Germinal center (tissue), 1 donor: ENCODE measurements around the gene ISL2.
"Not testable (repeated sequence)": the region's sequence is repeated elsewhere in the genome, so short reads cannot be mapped to it uniquely, and the experiment has no call there.

ENCODE experiments used
- DNase-seq: peaks from one replicate; pipeline ENCODE4 v3.0.0; 2012; ENCODE audit warnings: mixed read lengths, low spot score

ISL2 gene

DNA sequence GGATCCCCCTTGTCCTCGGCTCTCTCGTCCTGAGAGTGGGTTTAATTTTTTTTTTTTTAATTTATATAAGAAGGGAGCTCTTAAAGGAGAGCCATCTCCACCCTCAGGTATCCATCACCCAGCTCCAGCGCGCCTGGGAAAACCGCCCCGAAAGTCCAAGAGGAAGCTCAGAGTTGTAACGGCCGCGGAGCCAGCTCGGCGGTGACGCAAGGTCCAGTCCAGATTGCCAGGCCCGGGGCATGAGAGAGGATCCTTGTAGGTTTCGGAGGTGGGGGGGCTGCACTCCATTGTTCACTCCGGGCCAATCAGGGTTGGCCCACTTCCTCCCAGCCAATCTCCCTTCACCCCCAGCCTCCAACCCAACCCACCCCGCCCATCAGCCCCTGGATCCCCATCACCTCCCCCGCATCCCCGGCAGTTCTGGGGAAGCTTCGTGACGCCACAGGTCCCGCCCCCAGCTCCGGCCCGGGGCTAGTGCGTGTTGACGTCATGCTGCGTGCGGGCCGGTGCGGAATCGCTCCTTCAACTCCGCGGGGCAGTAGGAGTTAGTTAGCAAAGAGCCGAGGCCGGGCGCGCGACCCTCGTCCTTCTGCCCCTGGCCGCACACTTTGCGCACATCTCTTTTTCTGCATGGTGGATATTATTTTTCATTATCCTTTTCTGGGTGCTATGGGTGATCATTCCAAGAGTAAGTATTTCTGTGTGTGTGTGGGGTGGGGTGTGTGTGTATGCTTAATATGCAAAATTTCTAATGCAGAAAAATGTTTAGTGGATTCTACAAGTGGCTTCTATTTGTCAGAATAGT lies at the start of gene ISL2:
Gene ISL2 (plus strand): TSS at position 520 of the 805 bp plus-strand sequence. CDS start 111 bp downstream, at position 631.
- DNase-seq = peak; percentile 94

DNA sequence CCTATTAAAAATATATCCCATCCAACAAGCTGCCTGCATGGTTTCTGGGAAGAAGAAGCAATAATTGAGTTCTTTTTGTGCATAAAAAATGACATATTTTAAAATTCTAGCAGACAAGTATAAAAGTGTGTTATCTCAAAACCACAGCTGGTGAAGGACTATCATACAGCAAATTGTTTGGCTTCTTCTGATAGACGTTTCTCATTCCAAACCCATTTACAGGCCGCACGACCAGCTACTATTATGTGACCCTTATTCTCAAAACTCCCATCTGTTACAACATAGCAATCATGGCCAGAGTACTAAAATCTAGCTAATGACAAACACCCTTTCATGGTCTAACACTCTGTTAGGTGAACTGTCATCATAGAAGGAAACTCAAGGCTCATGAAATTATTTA lies 47.0 kb upstream of the ISL2 start:
- no peak for DNase-seq

- no peak for DNase-seq
Observed at GRCh38 chr15:76293361-76293760, 43.2 kb upstream of the ISL2 start.

- DNase-seq = not testable (repeated sequence)
Observed at GRCh38 chr15:76294463-76294862, 42.1 kb upstream of the ISL2 start.

DNA sequence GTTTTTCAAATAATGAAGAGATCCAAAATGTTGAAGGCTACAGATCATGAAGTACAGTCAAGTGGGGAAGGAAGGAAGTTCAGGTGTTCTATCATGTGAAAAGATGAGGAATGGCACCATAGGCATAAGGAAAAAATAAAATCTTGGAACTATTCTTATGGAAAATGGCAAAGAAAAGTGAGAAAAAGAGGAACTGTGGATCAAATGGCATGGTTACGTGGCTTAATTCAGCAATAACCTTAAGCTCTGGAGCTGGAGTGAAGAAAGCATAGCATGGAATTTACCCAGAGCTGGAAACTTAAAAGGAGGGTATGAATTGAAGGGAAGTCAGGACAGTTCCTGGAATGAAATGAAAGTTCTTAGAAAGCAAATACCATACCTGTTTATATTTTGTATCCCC lies 39.7 kb upstream of the ISL2 start:
- no peak for DNase-seq

GRCh38 chr15:76297951-76298350 lies 38.6 kb upstream of the ISL2 start:
- not testable (repeated sequence) for DNase-seq

GRCh38 chr15:76298986-76299385 lies 37.6 kb upstream of the ISL2 start:
- no peak for DNase-seq

GRCh38 chr15:76299786-76300185 lies 36.8 kb upstream of the ISL2 start:
- no peak for DNase-seq

DNA sequence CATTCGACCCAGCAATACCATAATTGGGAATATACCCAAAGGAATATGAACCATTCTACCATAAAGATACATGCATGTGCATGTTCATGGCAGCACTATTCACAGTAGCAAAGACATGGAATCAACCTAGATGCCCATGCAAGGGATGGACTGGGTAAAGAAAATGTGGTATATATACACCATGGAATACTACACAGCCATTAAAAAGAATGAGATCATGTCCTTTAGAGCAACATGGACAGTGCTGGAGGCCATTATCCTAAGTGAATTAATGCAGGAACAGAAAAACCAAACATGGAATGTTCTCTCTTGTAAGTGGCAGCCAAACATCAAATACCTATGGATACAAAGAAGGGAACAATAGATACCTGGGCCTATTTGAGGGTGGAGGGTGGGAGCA lies 32.7 kb upstream of the ISL2 start:
- no peak for DNase-seq

DNA sequence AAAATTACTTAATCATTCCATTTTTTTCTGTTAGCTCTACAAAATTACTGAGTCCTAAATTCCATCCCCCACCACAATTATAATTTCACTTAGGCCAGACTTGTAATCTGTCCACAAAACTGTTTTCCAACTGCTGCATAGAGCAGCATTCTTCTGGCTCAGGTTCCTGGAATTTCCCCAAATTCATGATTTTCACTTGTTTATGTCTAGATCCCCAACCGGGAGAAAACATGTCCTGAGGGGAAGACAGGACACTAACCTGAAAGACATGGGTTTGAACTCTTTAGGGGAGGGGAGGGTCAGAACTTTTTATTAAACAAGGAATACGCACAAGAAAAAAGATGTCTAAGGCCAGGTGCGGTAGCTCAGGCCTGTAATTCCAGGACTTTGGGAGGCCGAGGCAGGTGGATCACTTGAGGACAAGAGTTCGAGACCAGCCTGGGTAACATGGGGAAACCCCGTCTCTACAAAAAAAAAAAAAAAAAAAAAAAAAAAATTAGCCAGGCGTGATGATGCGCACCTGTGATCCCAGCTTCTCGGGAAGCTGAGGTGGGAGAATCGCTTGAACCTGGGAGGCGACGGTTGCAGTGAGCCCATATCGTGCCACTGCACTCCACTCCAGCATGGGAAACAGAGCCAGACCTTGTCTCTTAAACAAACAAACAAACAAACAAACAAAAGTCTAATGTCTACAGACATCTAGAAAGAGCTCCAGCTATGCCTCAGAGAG lies 26.8 kb upstream of the ISL2 start:
- no peak for DNase-seq

DNA sequence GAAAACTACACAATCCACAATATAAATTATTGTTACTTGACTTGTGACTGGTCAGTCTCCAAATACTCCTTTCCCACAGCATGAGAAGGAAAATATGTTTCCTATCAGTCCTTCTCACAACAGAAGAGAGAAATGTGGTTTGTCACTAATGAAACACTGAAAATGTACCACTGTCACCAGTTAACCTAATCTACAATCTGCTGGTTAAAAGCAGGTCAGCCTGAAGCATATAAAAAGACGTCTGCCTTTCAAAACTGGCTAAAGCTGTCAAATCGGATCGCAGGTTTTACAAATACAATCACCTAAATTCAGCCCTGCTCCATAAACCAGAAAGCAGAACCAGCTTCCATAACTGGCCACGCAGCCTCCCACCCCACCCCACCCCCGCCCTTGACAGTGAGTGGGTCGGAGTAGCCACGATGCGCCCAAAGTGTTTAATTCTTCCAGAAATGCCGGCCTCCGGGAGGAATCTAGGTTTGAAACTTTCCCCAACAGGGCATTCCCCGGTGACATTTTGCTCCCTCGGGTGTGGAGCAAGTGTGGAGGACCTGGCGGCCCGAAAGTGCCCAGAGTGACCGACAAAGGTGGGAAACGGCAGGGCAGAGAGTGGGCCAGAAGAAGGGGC lies 26.0 kb upstream of the ISL2 start:
- DNase-seq = peak; percentile 37

DNA sequence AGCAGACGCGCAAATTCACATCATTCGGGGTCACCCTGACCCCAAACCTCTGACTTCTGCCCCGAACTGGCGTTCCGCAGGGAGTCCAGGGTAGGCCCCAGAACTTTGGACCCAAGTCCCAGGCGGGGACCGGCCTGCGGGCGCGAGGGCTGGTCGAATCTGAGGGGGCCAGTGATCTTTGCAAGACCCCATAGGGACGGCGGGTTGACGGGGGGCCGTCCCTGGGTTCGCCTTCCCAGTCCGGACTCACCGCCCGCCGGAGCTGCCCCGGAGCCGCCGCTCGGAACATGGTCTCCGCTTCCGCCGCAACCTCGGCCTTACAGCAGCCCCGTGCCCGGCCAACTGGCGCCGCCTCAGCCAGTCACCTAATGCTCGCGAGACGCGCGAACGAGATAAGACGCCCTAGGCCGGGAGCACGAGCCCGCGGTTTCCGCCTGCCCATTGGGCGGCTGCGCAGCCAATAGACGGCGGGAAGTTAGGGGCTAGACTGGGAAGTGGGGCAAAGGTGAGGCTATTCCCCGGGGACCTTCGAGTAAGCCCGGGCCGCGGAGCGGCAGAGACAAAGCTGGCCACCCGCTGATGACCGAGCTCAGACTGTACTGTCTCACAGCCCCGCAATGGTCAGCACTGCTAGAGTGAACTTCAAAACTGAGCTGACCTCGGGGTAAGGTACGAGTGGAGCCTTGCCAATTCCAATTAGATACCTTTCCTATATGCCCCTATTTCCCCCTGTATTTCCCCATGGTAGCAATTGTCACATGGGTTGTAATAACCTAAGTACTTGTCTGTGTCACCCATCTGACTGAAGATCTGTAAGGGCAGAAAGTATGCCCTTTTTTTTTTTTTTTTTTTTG lies 25.2 kb upstream of the ISL2 start, which contains the start of gene ETFA:
Gene ETFA (minus strand): TSS at position 370 of the 854 bp plus-strand sequence. CDS start 81 bp downstream, at position 289.
- DNase-seq = peak; percentile 98

DNA sequence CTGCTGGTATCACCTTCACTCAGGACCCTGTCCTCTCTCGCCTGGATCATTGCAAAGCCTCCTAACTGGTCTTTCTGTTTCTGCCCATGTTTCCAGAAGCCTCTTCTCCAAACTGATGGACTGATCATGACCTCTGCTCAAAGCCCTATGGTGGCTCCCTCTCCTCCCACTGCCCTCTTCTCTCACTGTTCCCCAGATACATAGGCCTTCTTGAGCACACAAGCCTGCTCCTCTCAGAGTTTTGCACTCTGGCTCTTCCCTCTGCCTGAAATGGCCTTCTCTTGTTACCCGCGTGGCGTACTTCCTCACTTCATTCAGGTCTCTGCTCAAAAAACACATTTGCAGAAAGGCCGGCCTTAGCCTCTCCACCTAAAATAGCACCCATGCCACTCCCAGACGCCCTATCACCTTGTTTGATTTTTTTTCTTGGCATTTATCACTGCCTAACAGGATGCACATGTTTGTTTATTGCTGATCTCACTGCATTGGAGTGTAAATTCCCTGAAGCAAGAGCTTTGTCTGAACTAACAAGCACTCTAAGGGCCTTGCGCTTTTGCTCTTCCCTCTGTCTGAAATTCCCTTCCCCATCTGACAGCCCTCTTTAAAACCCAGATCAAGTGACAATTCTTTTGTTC lies 23.9 kb upstream of the ISL2 start:
- no peak for DNase-seq

DNA sequence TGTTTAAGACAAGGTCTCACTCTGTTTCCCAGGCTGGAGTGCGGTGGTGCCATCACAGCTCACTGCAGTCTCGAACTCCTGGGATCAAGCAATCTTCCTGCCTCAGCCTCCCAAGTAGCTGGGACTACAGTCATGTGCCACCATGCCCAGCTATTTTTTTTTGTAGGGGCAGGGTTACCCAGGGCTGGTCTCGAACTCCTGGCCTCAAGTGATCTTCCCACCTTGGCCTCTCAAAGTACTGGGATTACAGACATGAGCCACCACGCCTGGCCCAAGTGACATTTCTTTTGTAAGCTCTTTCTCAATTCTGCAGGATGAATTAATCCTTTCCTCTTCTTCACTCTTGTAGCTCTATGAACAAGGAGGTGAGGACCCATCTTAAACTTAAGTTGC lies 23.4 kb upstream of the ISL2 start:
- DNase-seq = not testable (repeated sequence)

- no peak for DNase-seq
Observed at GRCh38 chr15:76313731-76314130, 22.8 kb upstream of the ISL2 start.

DNA sequence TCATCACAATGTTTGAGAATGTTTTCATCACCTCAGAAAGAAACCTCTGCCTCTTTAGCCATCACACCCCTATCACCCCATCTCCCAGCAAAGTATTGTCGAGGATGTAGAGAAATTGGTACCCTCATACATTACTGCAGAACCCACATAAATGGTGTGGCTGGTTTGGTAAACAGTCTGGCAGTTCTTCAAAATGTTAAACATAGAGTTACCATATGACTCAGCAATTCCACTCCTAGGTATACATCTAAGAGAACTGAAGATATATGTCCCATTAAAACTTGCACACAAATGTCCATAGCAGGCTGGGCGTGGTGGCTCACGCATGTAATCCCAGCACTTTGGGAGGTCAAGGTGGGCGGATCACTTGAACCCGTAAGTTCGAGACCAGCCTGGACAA lies 16.6 kb upstream of the ISL2 start:
- DNase-seq = no peak

DNA sequence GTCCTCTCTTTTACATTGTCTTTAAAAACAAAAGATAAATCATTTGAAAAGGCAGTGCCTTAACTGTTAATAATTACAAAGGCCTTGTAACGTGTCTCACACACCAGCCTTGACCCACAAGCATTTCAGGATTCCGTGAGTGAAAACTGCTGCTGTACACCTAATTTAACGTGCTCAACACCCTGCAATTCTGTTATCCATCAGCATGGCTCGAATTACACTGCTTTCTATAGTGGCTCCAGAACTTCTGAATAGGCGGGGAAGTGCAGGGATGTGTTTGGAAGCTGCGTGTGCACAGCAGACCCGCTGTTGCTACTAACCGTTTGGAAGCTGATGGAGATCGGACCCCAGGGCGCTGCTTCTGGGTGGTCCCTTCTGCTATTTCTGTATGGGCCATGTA lies 15.4 kb upstream of the ISL2 start:
- DNase-seq = no peak

GRCh38 chr15:76321602-76322001 lies 15.0 kb upstream of the ISL2 start:
- no peak for DNase-seq

- DNase-seq = no peak
Observed at GRCh38 chr15:76324066-76324465, 12.5 kb upstream of the ISL2 start.

DNA sequence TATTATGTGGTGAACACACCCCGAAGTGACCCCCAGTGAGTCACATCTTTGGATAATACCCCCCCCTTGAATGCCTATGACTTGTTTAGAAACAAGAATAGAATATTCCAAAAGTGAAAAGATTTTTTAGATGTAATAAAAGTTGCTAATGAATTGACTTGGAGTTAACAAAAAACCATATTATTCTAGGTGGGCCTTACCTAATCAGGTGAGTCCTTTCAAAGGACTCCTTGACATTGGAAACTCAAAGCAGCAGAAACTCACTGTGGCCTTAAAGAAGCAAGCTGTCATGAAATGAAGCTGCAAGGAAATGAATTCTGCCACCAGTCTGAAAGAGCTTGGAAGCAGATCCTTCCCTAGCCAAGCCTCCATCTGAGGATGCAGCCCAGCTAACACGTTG lies 10.9 kb upstream of the ISL2 start:
- no peak for DNase-seq
